Mucosa of stomach (tissue), 1 donor: ENCODE measurements around the gene SHKBP1.
"Not testable (repeated sequence)": the region's sequence is repeated elsewhere in the genome, so short reads cannot be mapped to it uniquely, and the experiment has no call there.

Experiments
- H3K27me3 ChIP-seq: one replicate; pipeline ENCODE4 v1.7.0; 2013; ENCODE audit warnings: mild to moderate bottlenecking, low read length; ENCODE audit not compliant: control insufficient read depth, insufficient read depth
- H3K36me3 ChIP-seq: one replicate; pipeline ENCODE4 v1.7.0; 2013; ENCODE audit warnings: low read length; ENCODE audit not compliant: control insufficient read depth, insufficient read depth
- H3K4me1 ChIP-seq: one replicate; pipeline ENCODE4 v1.7.0; 2013; ENCODE audit warnings: mild to moderate bottlenecking, low read length; ENCODE audit not compliant: control insufficient read depth, insufficient read depth
- H3K4me3 ChIP-seq: one replicate; pipeline ENCODE4 v1.7.0; 2013; ENCODE audit warnings: low read length
- H3K9ac ChIP-seq: one replicate; pipeline ENCODE4 v1.7.0; 2013; ENCODE audit warnings: mild to moderate bottlenecking, low read length, moderate library complexity
- H3K9me3 ChIP-seq: one replicate; pipeline ENCODE4 v1.7.0; 2013; ENCODE audit warnings: mild to moderate bottlenecking, low read length, moderate library complexity; ENCODE audit not compliant: control insufficient read depth
- donor health status: Pancreatic carcinoma.

SHKBP1 gene

DNA sequence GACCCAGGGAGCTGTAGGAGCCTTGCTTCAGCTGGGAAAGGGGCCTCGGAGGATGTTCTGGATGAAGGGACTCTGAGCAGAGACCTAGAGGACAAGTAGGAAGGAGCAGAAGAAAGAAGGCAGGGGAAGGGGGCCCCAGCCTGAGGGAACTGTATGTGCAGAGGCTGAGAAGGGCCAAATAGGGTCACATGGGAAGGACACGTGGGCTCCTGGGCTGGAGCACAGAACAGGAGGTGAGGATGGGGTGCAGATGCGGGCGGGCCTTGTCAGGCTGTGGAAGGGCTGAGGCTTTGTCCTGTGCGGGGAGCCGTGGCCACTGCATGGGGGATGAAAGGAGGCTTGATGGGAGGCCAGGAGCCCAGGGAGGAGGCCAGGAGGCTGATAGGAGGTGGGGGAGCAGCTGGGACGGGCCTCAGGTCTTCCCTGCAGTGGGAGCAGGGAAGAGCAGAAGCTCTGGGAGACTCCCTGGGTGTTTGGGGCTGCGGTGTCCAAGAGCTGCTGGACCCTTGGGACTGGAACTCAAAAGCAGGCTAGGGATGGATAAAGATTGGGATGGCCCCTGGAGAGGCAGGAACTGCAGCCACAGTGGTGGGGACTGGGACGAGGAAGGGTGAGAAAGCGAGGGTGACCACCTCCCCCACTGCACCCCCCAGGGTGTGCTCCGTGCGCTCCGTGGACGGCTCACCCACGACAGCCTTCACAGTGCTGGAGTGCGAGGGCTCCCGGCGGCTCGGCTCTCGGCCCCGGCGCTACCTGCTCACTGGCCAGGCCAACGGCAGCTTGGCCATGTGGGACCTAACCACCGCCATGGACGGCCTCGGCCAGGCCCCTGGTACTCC is 13.1 kb downstream of the SHKBP1 start:
- Histone ChIP-seq H3K4me1 (peaks cover 2% of the 10 kb centered on the region), H3K36me3 (peaks cover 7% of the 10 kb centered on the region), H3K4me3 (no peak overlapping the region), H3K27me3 (peaks cover 6% of the 10 kb centered on the region), H3K9ac (no peak overlapping the region), H3K9me3 (no peaks in the 10 kb centered on the region)

DNA sequence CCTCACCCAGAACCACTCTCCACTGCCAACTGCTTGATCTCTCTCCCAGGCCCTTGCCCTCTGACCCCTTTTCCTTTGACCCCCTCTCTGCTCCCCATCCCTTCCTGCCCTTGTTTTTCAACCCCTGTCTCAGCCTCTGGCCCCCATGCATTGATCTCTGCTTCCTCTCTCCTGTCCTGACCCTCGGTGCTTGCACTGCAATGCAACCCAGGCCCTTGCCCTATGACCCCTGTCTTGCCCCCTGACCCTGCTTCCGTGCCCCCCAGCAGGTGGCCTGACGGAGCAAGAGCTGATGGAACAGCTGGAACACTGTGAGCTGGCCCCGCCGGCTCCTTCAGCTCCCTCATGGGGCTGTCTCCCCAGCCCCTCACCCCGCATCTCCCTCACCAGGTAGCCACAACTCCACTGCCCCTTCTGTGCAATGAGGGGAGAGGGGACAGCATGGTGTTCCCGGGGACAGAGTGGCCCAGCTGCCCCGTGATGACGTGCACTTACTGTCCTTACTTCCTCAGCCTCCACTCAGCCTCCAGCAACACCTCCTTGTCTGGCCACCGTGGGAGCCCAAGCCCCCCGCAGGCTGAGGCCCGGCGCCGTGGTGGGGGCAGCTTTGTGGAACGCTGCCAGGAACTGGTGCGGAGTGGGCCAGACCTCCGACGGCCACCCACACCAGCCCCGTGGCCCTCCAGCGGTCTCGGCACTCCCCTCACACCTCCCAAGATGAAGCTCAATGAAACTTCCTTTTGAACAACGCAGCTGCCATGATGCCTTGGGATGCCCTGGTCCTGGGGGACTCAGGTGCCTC is 14.0 kb downstream of the SHKBP1 start:
- H3K4me3 ChIP-seq, result no peak overlapping the region
- peaks cover 5% of the 10 kb centered on the region for H3K4me1 ChIP-seq
- peaks cover 7% of the 10 kb centered on the region for H3K36me3 ChIP-seq
- no peaks in the 10 kb centered on the region for H3K9me3 ChIP-seq
- H3K27me3 ChIP-seq, result peaks cover 11% of the 10 kb centered on the region
- H3K9ac ChIP-seq, result no peak overlapping the region

DNA sequence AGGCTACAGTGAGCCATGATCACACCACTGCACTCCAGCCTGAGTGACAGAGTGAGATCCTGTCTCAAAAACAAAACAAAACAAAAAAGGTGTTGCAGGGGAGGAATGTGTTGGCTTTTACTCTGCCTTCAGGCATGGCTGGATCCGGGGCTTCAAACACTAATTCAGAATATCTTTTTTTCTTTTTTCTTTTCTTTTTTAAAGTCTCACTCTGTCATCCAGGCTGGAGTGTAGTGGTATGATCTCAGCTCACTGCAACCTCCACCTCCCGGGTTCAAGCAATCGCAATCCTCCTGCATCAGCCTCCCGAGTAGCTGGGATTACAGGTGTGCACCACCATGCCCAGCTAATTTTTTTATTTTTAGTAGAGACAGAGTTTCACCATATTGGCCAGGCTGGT is 15.1 kb downstream of the SHKBP1 start:
- H3K4me1 ChIP-seq, H3K9me3 ChIP-seq, H3K36me3 ChIP-seq, H3K9ac ChIP-seq, H3K4me3 ChIP-seq: not testable (repeated sequence)
- peaks cover 18% of the 10 kb centered on the region for H3K27me3 ChIP-seq

DNA sequence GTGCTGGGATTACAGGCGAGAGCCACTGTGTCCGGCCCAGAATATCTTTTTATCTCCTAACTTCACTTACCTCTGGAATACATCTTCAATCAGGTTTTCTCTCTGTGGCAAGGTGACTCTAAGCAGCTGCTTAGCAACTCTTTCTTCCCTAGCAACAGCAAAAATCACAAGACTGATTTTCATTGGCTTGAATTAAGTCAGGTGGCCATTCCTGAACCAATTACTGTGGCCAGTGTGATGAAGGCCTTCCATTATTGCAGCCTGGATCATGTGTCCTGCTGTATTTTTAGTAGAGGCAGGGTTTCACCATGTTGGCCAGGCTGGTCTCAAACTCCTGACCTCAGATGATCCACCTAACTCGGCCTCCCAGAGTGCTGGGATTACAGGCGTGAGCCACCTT is 15.5 kb downstream of the SHKBP1 start:
- Histone ChIP-seq H3K27me3 (peaks cover 20% of the 10 kb centered on the region), H3K9me3 (no peaks in the 10 kb centered on the region), H3K36me3 (no peaks in the 10 kb centered on the region), H3K4me3 (no peak overlapping the region), H3K4me1 (peaks cover 10% of the 10 kb centered on the region), H3K9ac (no peak overlapping the region)

DNA sequence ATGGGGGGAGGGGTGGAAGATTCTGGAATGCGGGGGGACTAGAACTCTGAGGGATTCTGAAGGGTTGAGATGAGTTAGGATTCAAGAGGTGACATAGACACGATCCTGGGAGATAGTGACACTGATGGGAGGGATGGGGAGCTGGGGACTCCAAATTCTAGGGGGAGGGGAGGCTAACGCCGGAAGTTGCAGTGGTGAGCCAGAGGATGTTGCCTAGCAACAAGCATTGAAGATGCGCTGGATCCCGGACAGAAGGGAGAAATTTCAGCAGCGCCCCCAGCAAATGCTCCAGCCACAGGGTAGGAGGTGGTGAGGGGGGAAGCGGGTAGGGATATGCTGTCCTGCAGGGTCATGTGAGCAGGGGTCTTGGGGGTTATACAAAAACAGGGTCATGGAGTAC is 17.6 kb downstream of the SHKBP1 start:
- Histone ChIP-seq H3K4me1 (peaks cover 13% of the 10 kb centered on the region), H3K9ac (no peak overlapping the region), H3K36me3 (no peaks in the 10 kb centered on the region), H3K9me3 (no peaks in the 10 kb centered on the region), H3K4me3 (no peak overlapping the region), H3K27me3 (peaks cover 38% of the 10 kb centered on the region)

DNA sequence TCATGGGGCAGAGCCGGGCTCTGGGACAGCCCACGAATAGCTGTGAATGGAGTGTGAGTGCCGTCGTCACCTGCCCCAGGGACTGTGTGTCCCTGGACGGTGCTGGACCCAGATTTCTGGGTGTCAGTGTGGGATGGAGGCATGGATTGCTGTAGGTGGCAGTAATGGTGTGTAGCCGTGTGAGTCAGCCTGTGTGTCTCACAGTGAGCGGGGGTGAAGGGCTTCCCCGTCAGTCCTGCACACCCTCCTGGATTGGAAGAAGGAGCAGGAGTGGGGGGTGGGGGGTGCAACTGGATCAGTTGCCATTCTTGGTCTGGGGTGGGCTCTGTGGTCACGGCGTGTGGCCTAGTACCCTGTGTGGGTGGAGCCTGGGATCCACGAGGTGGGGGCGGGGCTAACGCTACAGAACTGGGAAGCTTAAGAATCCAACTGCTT is 18.0 kb downstream of the SHKBP1 start:
- H3K9ac ChIP-seq, result no peak overlapping the region
- H3K4me1 ChIP-seq, result peaks cover 13% of the 10 kb centered on the region
- peaks cover 42% of the 10 kb centered on the region for H3K27me3 ChIP-seq

DNA sequence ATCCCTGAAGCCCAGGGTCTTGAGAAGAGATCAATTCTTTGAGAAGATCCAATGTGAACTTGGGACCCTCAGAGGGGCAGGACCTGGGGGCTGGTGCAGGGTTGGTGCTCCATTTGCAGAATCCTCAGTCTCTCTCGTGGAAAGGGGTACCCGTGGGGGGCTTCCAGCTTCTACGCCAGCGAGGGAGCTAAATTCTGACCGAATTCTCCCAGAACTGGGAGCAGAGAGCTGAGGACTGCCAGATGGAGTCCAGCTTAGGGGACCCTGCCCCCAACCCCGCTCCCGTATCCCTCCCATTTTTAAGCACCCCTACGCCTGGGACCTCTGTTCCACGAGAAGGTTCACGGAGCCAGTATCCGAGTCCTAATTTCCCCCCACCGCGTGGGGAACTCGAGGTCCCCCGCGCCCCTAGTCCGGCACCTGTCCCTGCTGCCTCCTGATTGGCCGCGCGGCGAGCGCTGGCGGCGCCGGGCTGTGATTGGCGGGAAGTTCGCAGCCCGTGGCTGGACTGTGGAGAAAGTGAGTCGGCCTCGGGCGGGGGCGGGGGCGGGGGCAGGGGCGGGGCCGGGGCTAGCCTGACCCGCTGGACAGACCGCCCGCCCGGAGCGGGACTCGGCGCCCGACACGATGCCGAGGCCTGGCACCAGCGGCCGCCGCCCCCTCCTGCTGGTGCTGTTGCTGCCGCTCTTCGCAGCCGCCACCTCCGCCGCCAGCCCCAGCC is 20.1 kb downstream of the SHKBP1 start:
- H3K9ac ChIP-seq, result no peak overlapping the region
- H3K27me3 ChIP-seq, result peaks cover 60% of the 10 kb centered on the region
- no peak overlapping the region for H3K4me3 ChIP-seq
- no peaks in the 10 kb centered on the region for H3K36me3 ChIP-seq
- peaks cover 26% of the 10 kb centered on the region for H3K4me1 ChIP-seq
- no peaks in the 10 kb centered on the region for H3K9me3 ChIP-seq

More for the DNA sequence above, 18.0 kb downstream of the SHKBP1 start:
- Histone ChIP-seq H3K36me3 (no peaks in the 10 kb centered on the region), H3K4me3 (no peak overlapping the region), H3K9me3 (no peaks in the 10 kb centered on the region)

DNA sequence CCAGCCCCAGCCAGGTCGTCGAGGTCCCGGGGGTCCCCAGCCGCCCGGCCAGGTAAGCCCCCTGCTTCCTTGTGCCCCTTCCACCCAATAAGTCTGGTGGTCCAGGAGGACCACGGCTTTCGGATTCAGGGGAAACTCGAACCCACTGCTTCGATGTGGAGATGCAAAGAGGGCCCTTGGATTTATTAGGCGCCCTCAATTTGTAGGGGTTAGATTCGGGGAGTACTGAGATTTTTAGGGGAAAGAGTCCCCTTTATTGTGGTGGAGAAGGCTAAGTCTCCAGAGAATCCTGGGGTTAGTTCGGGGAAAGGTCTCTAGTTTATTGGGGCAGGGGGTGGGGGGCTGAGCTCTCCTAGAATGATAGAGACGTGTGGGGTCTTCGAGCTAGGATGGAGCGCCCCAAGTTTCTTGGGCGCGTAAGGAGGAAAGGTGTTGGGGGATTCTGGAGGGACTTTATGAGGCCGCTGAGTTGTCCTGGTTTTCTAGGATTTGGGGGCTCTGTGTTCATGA is 20.7 kb downstream of the SHKBP1 start:
- Histone ChIP-seq H3K36me3 (no peaks in the 10 kb centered on the region), H3K4me3 (no peak overlapping the region), H3K27me3 (peaks cover 61% of the 10 kb centered on the region), H3K4me1 (peaks cover 32% of the 10 kb centered on the region), H3K9ac (no peak overlapping the region), H3K9me3 (no peaks in the 10 kb centered on the region)

DNA sequence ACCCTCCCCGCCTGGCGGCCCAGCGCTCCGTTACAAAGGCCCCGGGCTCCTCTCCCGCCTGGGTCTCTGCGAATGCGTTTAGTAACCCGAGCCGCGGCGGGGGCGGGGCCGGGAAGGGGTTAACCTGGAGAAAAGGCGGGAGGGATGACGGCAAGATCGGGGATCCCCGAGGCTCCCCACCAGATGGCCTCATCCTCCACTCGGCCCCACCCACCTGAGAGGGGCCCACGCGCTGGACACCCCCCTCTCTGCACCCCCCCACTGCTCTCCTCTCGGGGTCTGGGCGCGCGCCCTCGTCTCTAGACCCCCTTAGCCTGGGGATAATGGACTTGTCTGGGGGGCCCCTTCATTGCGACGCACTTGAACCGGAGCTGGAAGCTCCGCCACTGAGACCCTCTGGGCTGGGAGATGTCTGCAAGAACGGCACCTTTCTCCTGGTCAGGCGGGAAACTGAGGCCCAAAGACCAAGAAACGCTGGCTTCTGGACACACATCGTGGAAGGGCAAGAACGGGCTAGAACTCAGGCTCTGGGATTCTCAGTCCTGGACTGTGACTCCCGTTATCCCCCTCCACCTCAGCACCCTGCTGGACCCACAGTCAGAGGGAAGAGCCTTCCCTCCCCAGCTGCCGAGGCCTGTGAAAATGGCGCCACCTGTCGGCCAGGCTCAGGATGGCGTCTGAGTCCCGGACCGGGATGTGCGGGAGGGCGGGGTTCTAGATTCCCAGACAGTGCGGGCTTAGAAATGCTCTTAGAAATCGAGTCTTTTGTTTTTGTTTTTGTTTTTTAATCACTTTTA is 21.6 kb downstream of the SHKBP1 start:
- H3K27me3 ChIP-seq, result peaks cover 61% of the 10 kb centered on the region
- no peaks in the 10 kb centered on the region for H3K36me3 ChIP-seq
- H3K9me3 ChIP-seq, result no peaks in the 10 kb centered on the region
- H3K4me3 ChIP-seq, result no peak overlapping the region
- no peak overlapping the region for H3K9ac ChIP-seq
- peaks cover 41% of the 10 kb centered on the region for H3K4me1 ChIP-seq

DNA sequence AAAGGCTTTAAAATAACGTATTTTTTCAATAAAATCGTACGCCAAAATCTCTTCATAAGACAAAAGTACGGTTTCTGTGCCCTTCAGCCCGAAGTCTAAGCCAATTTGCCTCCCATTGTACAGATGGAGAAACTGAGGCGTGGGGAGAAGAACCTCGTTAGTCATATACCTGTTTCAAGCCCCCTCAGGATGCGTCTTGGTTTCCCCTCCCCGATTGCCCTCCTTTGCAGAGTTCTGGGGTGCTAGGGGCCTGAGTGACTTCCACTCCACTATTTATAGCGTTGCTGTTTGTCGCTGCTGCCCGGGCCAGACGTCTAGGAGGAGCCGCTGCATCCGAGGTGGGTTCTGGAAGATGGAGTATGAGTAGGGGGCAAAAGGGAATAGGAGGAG is 22.2 kb downstream of the SHKBP1 start:
- H3K36me3 ChIP-seq, result no peaks in the 10 kb centered on the region
- no peak overlapping the region for H3K9ac ChIP-seq
- peaks cover 46% of the 10 kb centered on the region for H3K4me1 ChIP-seq
- H3K9me3 ChIP-seq, result no peaks in the 10 kb centered on the region
- no peak overlapping the region for H3K4me3 ChIP-seq
- H3K27me3 ChIP-seq, result peaks cover 61% of the 10 kb centered on the region

DNA sequence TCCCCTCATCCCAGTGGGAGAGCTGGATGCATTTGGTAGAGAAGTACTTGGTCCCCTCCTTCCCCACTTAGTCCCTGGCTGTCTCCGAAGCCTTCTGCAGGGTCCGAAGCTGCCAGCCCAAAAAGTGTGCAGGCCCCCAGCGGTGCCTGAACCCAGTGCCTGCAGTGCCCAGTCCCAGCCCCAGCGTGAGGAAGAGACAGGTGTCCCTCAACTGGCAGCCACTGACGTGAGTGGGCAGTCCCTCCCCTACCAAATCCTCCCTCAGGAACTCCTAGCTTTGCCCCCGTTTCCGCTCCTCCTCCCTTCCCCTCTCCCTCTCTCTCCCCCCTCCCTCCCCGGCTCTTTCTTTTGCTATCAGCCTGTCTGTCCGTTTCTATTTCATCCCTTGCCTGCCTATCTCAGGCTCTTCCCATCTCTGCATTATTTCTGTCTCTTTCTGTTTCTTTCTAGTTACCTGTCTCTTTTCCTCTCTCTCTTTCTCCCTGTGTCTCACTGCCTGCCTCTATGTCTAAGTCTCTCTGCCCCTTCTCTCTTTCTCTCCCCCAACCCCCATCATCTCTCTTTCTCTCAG is 22.7 kb downstream of the SHKBP1 start:
- peaks cover 60% of the 10 kb centered on the region for H3K27me3 ChIP-seq
- H3K4me3 ChIP-seq, result no peak overlapping the region
- H3K36me3 ChIP-seq, result no peaks in the 10 kb centered on the region
- H3K9me3 ChIP-seq, result no peaks in the 10 kb centered on the region
- H3K9ac ChIP-seq, result no peak overlapping the region
- peaks cover 50% of the 10 kb centered on the region for H3K4me1 ChIP-seq
